OCI-LY7 (cell line): ENCODE results near the gene DCC. TPM values are rescaled to one million over a fixed set of nuclear protein-coding genes. Genes with fewer than 3 reads are reported as not detected.

ENCODE experiments used
- BruUV-seq: library from RNA; stranded (reverse); fragments of 400-500 nt; replicated peaks from 2 replicates; lab custom pipeline; 2021; lab: Mats Ljungman, UMichigan
- CTCF ChIA-PET: fragments of 300-600 bp; sonication (Branson Sonifier 250); formaldehyde crosslinking; loops from one replicate; lab custom pipeline; 2022; ENCODE audit warnings: antibody characterized with exemption; ENCODE audit not compliant: unreplicated experiment; lab: Charles Lee
- POLR2A ChIA-PET: fragments of 300-600 bp; sonication (Branson Sonifier 250); formaldehyde crosslinking; loops from one replicate; lab custom pipeline; 2022; ENCODE audit warnings: antibody characterized with exemption; lab: Charles Lee
- DNase-seq: peaks from one replicate; pipeline ENCODE4 v3.0.0-alpha.2; 2015; ENCODE audit warnings: low spot score
- H2AFZ ChIP-seq: fragments of 200-600 bp; sonication (generic), shearing (Covaris generic); 2 replicates; pipeline ENCODE4 v1.6.1; 2014; ENCODE audit warnings: mild to moderate bottlenecking, antibody characterized with exemption, low read length, moderate library complexity
- H3K27ac ChIP-seq: fragments of 200-600 bp; sonication (generic); 2 replicates; pipeline ENCODE4 v1.5.1; 2014; ENCODE audit warnings: mixed run types, low read depth, mild to moderate bottlenecking, moderate library complexity, low read length, inconsistent platforms; ENCODE audit not compliant: poor library complexity, severe bottlenecking
- H3K36me3 ChIP-seq: fragments of 200-600 bp; sonication (generic); 2 replicates; pipeline ENCODE4 v1.6.1; 2014; ENCODE audit warnings: mild to moderate bottlenecking, antibody characterized with exemption, low read length, moderate library complexity, mixed read lengths; ENCODE audit not compliant: insufficient read depth
- H3K4me1 ChIP-seq: fragments of 200-600 bp; sonication (generic); 2 replicates; pipeline ENCODE4 v1.5.1; 2014; ENCODE audit warnings: mild to moderate bottlenecking, low read length; ENCODE audit not compliant: insufficient read depth, poor library complexity, severe bottlenecking
- H3K4me2 ChIP-seq: fragments of 200-600 bp; sonication (generic); 2 replicates; pipeline ENCODE4 v1.6.1; 2014; ENCODE audit warnings: mild to moderate bottlenecking, low read length
- H3K4me3 ChIP-seq: fragments of 200-600 bp; sonication (generic); 2 replicates; pipeline ENCODE4 v1.5.1; 2014; ENCODE audit warnings: mild to moderate bottlenecking, low read depth, low read length; ENCODE audit not compliant: poor library complexity, severe bottlenecking
- H3K79me2 ChIP-seq: fragments of 200-600 bp; sonication (generic); 2 replicates; pipeline ENCODE4 v1.6.1; 2016; ENCODE audit warnings: low read depth, mild to moderate bottlenecking, low read length, moderate library complexity, mixed read lengths; ENCODE audit not compliant: insufficient read depth
- H3K9me2 ChIP-seq: fragments of 200-600 bp; sonication (generic); 2 replicates; pipeline ENCODE4 v1.6.1; 2016; ENCODE audit warnings: mild to moderate bottlenecking, low read length, mixed read lengths; ENCODE audit not compliant: insufficient read depth
- H3K9me3 ChIP-seq: fragments of 200-600 bp; sonication (generic); 2 replicates; pipeline ENCODE4 v1.6.1; 2014; ENCODE audit warnings: mild to moderate bottlenecking, mixed run types, low read length, mixed read lengths
- H4K20me1 ChIP-seq: fragments of 200-600 bp; sonication (generic); 2 replicates; pipeline ENCODE4 v1.6.1; 2014; ENCODE audit warnings: mild to moderate bottlenecking, antibody characterized with exemption, low read length, moderate library complexity, mixed read lengths; ENCODE audit not compliant: insufficient read depth
- CTCF ChIP-seq: fragments of 200-600 bp; sonication (generic); conservative IDR thresholded peaks from 2 replicates; pipeline ENCODE4 v1.5.1; 2014; ENCODE audit warnings: mild to moderate bottlenecking, antibody characterized with exemption, low read length, moderate library complexity, mixed read lengths
- EZH2phosphoT487 ChIP-seq: fragments of 200-600 bp; sonication (generic); IDR thresholded peaks from 2 replicates; pipeline ENCODE4 v1.6.1; 2018; ENCODE audit warnings: low read depth, borderline replicate concordance, mild to moderate bottlenecking, mixed run types, antibody characterized with exemption, low read length, moderate library complexity, mixed read lengths
- intact Hi-C: fragments of 100-400 bp; cut with micrococcal nuclease; formaldehyde crosslinking; loops from one replicate; pipeline ENCODE4 v1.10.0; 2022; ENCODE audit not compliant: unreplicated experiment
- total RNA-seq, 2 experiments: library from RNA; depleted of rRNA in 1 of 2; stranded (reverse); fragments of >200 nt in 1 of 2; shearing (Covaris generic) in 1 of 2; gene quantifications; 2 replicates each; pipeline ENCODE4 v1.2.3, GENCODE V29; 2014 to 2022

The DCC gene
- total RNA-seq, 2 experiments from 2014 or later = not detected

- no TSS peak for BruUV-seq
- Histone ChIP-seq H3K4me2 (no peak overlapping the region), H3K4me1 (no peaks in the 10 kb centered on the region), H3K27ac (no peak overlapping the region), H3K36me3 (no peaks in the 10 kb centered on the region), H3K79me2 (no peaks in the 10 kb centered on the region), H4K20me1 (no peaks in the 10 kb centered on the region), H3K9me2 (no peaks in the 10 kb centered on the region), H2AFZ (no peak overlapping the region), H3K9me3 (no peaks in the 10 kb centered on the region), H3K4me3 (no peak overlapping the region)
- intact Hi-C loops = no loop called here
- DNase-seq = no peak
- ChIA-PET CTCF (no interaction called here), POLR2A (no interaction called here)
- TF ChIP-seq CTCF = no peak
- TF ChIP-seq EZH2phosphoT487 = no peak
Observed at GRCh38 chr18:52999633-53000032, 659.6 kb downstream of the DCC start.

DNA sequence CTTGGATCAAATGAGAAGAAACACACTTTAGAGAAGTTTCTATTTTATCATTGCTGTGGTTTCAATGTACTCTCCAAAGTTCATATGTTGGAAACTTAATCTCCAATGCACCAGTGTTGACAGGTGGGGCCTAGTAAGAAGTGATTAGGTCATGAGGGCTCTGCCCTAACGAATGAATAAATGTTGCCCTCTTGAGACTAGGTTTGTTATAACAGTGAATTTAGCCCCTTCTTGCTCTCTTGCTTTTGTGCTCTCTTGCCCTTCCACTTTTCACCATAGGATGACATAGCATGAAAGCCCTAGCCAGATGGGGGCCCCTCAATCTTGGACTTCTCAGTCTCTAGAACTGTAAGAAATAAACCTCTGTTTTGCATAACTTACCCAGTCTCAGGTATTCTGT, 664.8 kb downstream of the DCC start:
- no TSS peak for BruUV-seq
- Histone ChIP-seq H3K4me1 (no peaks in the 10 kb centered on the region), H3K4me2 (no peak overlapping the region), H3K9me3 (no peaks in the 10 kb centered on the region), H2AFZ (no peak overlapping the region), H3K79me2 (no peaks in the 10 kb centered on the region), H4K20me1 (no peaks in the 10 kb centered on the region), H3K27ac (no peak overlapping the region), H3K36me3 (no peaks in the 10 kb centered on the region), H3K4me3 (no peak overlapping the region), H3K9me2 (no peaks in the 10 kb centered on the region)
- no peak for DNase-seq
- intact Hi-C loops = no loop called here
- TF ChIP-seq CTCF (no peak), EZH2phosphoT487 (no peak)
- ChIA-PET POLR2A (no interaction called here), CTCF (no interaction called here)

DNA sequence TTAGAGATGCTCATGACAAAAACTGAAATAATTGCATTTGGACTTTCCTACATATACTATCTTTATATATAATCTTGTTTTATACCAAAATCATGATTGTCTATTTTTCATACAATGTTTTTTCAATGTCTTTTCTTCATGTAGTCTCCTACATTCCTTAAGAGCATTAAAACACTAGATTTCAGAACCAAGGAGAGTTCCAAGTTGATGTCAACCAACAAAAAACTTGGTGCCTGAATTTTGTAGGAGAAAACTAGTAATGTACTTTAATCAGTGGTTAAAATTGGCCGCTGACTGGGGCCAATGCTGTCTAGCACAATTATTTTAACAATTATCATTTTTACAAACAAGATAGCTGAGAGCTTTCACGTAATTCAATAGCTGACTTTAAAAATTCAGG, 678.8 kb downstream of the DCC start:
- Histone ChIP-seq H3K79me2 (no peaks in the 10 kb centered on the region), H3K4me1 (no peaks in the 10 kb centered on the region), H4K20me1 (no peaks in the 10 kb centered on the region), H3K4me2 (no peak overlapping the region), H3K4me3 (no peak overlapping the region), H3K36me3 (no peaks in the 10 kb centered on the region), H3K9me2 (no peaks in the 10 kb centered on the region), H2AFZ (no peak overlapping the region), H3K27ac (no peak overlapping the region), H3K9me3 (no peaks in the 10 kb centered on the region)
- TF ChIP-seq CTCF (no peak), EZH2phosphoT487 (no peak)
- no TSS peak for BruUV-seq
- no peak for DNase-seq
- ChIA-PET CTCF (no interaction called here), POLR2A (no interaction called here)
- intact Hi-C loops = no loop called here
